ENCODE measurements around the gene DLX5.

DLX5 gene

GRCh38 chr7:97005183-97006054, 19.2 kb downstream of the DLX5 start, which contains the start of gene DLX6:
DLX6 (plus strand) TSS chr7:97005553; CDS start chr7:97005978, 425 bp downstream.
- DNase-seq (ENCODE audit: low spot score) = peak; percentile 96

- DNase-seq (ENCODE audit: low spot score) = no peak
These were observed 20.1 kb downstream of the DLX5 start for GRCh38 chr7:97004247-97005182.

GRCh38 chr7:97003262-97004246, 21.1 kb downstream of the DLX5 start:
- no peak for DNase-seq (ENCODE audit: low spot score)

GRCh38 chr7:97002555-97003261, 21.9 kb downstream of the DLX5 start:
- DNase-seq (ENCODE audit: low spot score) = no peak

GRCh38 chr7:97001656-97002554, 22.7 kb downstream of the DLX5 start:
- no peak for DNase-seq (ENCODE audit: low spot score)

- no peak for DNase-seq (ENCODE audit: low spot score)
These were observed 23.4 kb downstream of the DLX5 start for GRCh38 chr7:97001221-97001620.

DNA sequence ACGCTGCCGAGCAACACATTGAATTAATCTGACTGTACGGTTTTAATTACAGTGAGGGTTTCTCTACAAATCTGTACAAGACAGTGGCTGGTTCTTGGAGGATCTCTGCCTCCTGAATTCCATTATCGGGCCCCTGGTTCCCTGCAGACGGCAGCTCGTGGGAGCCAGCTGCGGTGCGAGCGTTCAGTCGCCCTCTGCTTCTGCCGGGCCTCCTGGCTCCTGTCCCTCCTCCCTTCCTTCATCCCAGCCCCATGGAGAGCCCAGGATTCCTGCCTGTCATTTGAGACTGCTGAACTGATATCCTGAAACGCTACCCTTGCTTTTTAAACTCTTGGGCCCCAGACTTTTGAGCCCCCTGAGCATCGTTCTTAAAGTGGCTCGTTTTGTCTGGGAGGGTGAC, 25.9 kb downstream of the DLX5 start:
- DNase-seq (ENCODE audit: low spot score) = no peak

DNA sequence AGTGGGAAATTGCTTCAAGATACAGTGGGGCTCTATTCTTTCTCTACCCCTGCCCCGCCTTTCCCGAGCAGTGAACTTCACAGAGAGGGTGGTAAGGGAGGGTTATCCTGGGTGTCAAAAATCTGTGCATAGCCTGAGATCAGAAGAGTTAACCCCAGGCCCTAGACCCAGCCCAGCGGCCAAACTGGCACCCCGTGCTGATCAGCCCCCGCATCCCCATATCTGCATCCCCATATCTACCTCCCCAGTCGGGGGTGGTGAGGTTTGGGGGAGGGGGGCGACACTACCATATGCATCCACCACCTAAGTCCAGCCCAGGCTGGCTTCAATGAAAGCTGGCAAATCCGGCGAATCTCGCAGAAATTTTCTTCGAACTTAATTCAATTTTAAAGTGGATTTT, 26.3 kb downstream of the DLX5 start:
- DNase-seq (ENCODE audit: low spot score) = no peak

DNA sequence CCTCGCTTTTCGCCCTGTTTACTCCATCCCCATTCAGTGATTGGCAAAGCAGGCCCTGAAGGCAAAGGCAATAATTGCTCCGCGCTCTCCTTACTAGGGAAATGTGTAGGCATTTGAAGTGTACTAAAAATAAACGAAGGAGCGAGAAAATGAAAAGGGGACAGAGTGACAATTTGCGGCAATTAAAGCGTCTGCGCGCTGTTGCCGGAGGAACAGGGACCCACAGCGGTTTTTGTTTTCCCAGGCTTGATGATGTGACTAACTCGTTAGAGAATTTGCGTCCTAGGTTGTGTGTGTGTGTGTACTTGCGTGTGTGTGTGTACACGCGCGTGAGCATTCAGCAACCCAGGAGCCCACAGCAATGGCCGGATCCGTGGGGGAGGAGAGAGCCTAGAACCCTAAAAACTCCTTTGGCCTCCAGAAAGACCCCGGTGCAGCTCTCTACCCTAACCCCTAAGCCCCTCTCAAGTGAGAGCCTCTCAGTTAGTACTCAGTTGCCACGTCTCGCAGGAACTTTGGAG, 27.1 kb downstream of the DLX5 start:
- DNase-seq (ENCODE audit: low spot score) = no peak

GRCh38 chr7:96996958-96997511, 27.6 kb downstream of the DLX5 start:
- DNase-seq (ENCODE audit: low spot score) = no peak

- DNase-seq (ENCODE audit: low spot score) = no peak
These were observed 28.3 kb downstream of the DLX5 start for GRCh38 chr7:96996111-96996957.

- no peak for DNase-seq (ENCODE audit: low spot score)
These were observed 29.1 kb downstream of the DLX5 start for GRCh38 chr7:96995406-96996110.

GRCh38 chr7:96993980-96994379, 30.7 kb downstream of the DLX5 start:
- no peak for DNase-seq (ENCODE audit: low spot score)

DNA sequence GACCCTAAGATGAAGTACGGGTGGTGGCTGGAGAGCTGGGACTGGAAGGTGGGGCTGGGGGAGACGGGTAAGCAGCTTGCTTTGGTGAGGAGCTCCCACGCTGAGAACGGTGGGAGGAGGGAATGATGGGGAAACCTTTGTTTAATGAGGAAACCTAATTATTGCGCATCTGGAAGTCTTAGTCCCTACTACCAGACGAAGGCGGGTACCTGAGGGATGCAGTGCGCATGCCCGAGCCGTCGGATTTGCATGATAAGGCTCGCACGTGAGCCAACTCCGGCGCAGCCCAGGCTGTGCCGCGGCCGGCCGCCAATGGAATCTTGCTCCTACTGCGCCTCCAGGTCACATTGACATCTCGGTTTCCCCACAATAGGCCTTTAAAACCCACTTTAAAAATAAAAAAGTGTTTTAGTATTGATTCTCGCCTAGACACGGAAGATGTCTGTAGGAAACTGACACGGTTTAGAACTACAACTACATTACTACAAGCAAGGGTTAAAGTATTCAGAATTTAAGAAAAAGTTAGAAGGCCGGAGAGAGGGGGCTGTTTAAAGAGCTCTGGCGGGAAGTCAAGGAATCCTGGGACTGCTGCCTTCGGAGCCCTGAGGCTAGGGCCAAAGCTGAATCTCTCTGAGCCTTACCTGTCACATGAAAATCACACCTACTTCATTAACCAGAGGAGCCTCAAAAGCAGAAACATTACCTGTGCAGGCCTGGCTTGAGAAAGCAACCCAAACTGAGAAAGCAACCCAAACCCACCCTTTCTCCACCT, 31.4 kb downstream of the DLX5 start:
- DNase-seq (ENCODE audit: low spot score) = no peak

- DNase-seq (ENCODE audit: low spot score) = no peak
These were observed 32.2 kb downstream of the DLX5 start for GRCh38 chr7:96992192-96993005.
